NCI-H2227 (cell line): Measurements from ENCODE around the gene SMIM27.
"Not testable (repeated sequence)": the region's sequence is repeated elsewhere in the genome, so short reads cannot be mapped to it uniquely, and the experiment has no call there.

Experiments used
- DNase-seq: peaks from one replicate; lab custom pipeline; 2025; ENCODE audit not compliant: unreplicated experiment; lab: John Stamatoyannopoulos, UW

The SMIM27 gene, protein sequence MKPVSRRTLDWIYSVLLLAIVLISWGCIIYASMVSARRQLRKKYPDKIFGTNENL

DNA sequence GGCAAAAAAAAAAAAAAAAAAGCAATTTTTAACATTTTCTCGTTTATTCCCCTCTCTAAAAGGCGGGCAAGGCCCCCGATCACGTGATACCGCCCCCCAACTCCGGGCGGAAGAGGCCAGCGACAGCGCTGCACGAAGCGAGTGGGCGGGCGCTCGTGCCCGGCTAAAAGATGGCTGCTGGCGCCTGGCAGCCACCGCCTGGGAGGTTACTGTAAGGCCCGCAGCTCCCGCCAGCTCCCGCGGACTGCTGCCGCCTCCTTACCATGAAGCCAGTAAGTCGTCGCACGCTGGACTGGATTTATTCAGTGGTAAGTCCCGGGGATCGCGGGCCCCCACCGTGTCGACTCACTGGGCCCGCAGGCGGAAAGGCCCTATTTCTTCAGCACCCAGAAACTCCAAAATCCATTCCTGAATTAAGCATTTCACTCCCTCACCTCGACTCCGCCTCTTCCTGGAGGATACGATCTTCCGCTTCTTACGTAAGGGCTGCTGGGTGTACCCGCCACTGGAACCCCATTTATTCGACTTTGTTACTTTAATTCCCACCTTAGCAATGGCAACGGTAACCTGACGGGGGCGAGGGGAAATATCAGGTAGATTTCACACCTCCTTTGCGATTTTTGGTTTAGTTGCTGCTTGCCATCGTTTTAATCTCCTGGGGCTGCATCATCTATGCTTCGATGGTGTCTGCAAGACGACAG is at the start of gene SMIM27, which contains the start of gene TOPORS:
Gene SMIM27, plus strand, starts transcription at position 156 of the 701 bp plus-strand sequence. Its CDS starts 108 bp downstream, at position 264.
Gene TOPORS, minus strand, starts transcription at position 415 of the 701 bp plus-strand sequence. Its CDS starts 150 bp downstream, at position 265.
- DNase-seq, result peak; percentile 91

DNA sequence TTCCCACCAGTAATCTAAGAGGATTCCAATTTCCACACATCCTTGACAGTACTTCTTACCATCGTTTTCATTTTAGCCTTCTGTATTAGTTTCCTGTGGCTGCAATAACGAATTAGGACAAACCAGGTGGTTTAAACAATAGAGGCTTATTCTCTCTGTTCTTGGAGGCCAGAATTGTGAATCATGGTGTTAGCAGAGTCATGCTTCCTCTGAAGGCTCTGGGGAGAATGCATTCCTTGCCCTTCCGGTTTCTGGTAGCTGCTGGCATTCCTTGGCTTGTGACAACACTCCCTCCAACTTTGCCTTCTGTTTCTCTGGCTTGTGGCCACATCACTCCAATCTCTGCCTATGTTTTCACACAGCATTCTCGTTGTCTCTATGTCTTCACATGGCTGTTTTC is 49.7 kb upstream of the SMIM27 start:
- DNase-seq, result no peak

DNA sequence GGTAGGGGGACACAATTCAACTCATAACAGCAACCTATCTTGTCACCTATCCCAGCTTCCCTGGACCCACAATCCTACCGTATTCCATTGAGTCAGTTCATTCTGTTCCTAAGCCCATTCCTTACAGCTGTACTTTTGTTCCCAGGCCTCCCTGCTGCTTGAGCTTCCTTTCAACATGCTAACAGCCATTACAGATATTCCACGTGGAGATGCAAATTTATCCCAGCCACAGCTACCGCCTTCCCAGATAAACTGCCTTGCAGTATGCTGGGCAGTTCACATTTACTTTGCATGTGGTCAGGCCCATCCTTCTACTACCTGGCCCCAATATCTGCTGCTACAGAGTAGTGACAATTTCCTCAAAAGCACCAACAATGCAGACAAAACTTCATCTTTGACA is 49.1 kb upstream of the SMIM27 start:
- no peak for DNase-seq

DNA sequence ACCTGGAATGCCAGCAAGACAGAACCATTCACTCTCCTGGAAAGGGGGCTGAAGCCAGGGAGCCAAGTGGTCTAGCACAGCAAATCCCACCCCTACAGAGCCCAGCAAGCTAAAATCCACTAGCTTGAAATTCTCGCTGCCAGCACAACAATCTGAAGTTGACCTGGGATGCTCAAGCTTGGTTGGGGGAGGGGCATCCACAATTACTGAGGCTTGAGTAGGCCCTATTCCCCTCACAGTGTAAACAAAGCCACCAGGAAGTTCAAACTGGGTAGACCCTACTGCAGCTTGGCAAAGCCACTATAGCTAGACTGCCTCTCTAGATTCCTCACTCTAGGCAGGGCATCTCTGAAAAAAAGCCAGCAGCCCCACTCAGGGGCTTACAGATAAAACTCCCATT is 43.4 kb upstream of the SMIM27 start:
- no peak for DNase-seq

- DNase-seq, result no peak
These were observed 35.9 kb upstream of the SMIM27 start for GRCh38 chr9:32516241-32516640.

DNA sequence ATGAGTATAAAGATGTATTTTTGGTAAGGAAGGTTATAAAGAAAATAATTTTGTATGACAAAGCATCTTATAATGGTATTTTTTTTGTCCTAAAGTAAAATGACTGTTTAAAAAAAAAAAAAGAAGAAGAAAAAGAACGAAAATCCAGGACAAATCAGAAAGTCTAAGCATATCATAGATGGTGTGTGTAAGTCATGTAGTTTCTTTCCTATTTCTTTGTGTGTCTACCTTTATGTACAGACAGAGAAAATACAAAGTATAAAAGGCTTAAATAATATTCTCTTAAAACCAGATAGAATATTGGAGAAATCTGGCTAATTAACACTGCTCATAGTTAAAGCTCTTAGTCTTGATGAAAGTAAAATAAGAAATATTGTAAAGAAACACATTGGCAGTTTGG is 33.9 kb upstream of the SMIM27 start:
- no peak for DNase-seq

GRCh38 chr9:32523910-32524309 is 28.2 kb upstream of the SMIM27 start:
- no peak for DNase-seq

GRCh38 chr9:32524558-32524891 is 27.6 kb upstream of the SMIM27 start:
- DNase-seq, result not testable (repeated sequence)

DNA sequence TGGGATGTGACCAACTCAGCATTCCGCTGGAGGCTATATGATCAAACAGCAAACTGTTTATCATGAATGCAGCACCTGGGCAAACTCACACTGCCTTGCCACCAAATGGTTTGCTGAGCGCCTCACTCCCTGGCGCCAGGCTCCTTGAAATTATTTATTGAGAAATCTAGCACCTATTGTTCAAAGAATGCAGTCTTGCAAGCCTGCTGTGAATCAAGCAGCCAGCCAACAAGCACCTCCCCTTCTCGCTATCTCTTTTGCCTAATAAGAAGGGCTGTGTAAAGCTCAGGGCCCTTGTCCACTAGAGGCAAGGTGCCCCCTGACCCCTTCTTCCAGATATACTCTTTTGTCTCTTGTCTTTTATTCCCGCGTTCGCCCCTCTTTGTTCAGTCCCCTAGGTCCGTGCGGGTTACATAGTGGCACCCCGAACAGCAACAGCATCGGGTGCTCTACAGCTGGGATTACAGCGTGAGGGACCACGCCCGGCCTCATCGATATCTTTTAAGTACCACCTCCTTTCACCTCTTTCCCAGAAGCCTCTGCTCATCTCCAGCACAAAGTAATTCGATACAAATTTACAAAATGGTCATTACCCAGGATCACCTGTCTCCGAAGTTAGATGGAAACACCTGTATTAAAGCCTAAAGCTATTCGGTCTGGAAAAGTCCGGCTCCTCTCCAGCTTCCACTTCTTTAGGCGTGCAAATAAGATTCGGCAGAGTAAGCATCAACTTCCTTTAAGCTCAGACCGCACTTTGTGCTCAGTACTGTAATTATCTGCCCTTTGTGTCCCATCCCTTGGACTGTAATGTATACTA is 27.0 kb upstream of the SMIM27 start:
- peak; percentile 35 for DNase-seq

DNA sequence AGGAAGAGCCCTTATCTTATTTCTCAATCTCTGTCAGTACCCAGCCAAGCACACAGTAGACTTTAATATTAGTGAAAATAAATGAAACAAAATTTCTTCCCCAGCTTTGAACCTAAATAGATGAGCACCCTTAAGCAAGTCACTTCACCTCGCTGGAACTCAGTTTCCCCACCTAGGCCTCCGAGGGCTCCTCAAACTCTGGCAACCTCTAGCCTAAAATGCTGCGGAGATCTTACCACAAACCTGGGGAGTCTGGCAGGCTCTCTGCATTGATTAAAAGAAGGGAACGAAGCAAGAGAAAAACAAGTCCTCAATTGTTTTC is 26.5 kb upstream of the SMIM27 start:
- no peak for DNase-seq

- peak; percentile 83 for DNase-seq
These were observed 26.0 kb upstream of the SMIM27 start, which contains the start of gene RIGI for GRCh38 chr9:32526041-32526706. Gene RIGI, minus strand, starts transcription at chr9:32526196. Its CDS starts 30 bp downstream, at chr9:32526166.

DNA sequence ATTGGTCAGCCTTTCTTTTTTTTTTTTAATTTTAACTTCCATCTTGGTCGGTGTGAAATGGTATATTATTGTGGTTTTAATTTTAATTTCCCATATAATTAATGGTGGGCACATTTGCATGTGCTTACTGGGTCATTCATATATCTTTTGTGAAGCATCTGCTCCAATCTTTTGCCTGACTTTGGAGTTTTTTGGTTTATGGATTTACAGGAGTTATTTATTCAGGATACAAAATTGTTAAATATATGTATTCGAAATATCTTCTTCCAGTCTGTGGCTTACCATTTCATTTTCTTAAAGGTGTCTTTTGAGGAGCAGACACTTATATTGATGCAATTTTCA is 25.4 kb upstream of the SMIM27 start:
- no peak for DNase-seq

DNA sequence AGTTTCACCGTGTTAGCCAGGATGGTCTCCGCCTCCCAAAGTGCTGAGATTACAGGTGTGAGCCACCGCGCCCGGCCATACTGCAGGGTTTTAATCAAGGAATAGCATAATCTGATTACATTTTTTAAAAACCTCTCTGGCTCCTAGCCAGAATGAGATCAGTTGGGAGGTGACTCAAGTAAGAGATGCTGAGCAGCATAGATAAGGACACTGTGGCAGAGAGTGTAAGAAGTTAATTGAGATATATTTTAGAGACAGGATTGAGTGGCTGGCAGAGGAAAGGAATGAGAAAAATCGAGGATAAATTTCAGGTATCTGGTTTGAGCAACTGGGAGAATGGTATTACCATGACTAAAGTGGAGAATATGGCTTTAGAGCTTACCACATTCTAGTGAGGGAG is 18.8 kb upstream of the SMIM27 start:
- no peak for DNase-seq

DNA sequence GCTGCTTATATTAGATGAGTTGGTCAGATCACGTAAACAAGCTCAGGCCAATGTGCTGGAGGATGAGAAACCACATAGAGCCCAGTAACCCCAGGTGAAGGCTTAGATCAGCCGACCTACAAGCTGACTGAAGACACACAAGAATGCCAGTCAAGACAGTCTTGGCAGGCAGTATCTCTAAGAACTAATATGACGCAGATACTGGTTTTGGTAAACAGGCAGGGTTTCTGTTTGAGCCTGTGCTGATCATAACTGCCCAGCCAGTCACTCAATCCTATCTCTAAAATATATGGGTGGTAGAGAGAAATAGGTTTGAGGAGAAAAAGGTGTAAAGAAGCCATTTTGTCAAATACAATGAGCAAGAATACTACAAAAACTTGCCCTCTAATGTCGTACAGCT is 18.3 kb upstream of the SMIM27 start:
- no peak for DNase-seq

- DNase-seq, result no peak
These were observed 9.1 kb upstream of the SMIM27 start for GRCh38 chr9:32543047-32543446.

- DNase-seq, result no peak
These were observed 6.2 kb upstream of the SMIM27 start for GRCh38 chr9:32545884-32546283.

GRCh38 chr9:32548213-32548612 is 3.9 kb upstream of the SMIM27 start:
- not testable (repeated sequence) for DNase-seq

GRCh38 chr9:32550150-32550561 is 2.0 kb upstream of the SMIM27 start:
- no peak for DNase-seq

DNA sequence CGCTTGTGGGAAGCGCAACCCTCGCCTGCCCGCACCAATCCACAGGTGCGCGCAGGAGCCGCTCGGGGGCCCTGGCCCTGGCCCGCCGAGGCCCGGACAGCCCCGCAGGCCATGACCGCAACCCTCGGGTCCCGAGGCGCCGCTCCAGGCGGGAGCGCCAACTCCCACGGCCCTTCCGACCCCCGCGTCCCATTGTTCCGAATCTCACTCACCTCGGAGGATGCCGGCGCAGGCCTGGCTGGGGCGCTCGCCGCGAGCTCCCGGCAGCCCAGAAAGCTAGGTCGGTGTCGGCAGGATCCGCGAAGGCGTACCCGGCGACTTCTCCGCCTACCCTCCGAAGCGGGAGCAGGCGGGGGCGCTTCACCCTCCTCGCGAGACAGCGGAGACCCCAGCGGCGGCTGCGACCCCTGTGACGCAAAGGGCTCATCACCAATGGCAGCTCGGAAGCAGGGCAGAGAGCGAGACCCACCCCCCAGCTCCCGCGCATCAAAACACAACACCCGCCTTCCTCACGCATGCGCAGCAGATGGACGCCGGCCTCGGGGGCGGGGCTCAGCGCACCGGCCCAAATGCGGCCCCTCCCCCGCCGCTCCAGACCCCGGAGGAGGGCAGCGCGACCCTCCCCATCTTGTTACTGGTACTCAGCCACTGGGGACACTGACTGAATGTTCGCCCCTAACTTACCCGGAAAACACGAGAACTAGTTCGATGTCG is 1.4 kb upstream of the SMIM27 start:
- peak; percentile 95 for DNase-seq

DNA sequence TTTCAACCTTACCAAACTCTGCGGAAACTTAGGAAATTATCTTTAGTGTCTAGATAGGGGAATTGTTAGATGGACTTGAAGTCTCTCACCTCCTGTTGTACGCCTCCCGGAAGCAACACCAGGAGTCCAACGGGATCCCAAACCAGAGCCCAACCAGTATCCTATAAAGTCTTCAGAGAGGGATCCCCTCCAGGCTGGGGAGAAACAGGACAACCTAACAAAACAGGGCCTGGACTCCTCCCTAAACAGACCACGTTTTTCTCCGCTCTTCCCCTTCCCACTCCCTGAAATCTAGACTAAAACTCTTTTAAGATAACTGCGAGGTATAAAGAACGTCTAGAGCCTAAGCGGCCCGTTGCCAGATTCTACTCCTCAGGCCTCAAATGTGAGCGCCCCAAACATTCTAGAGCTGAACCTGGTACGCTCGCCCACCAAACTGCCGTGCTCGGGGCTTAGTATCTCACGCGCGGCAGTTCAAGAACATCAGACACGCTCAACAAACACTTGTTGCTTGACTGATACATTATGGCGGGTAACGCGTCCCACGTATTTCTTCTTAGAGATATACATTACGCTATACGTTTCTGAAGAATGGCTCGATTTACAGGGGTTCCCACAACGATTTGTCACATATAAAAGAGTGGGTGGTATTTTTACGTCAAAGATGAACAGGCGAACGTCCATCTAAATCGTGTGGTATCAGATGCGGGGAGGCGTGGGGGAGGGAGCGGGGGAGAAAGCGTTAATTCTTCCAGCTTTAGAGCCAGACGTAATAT is 663 bp upstream of the SMIM27 start:
- DNase-seq, result peak; percentile 45
